Upper lobe of left lung (tissue), 6 donors: ENCODE data around the gene CREBZF. TPM values are rescaled to one million over a fixed set of nuclear protein-coding genes. Genes with fewer than 3 reads are reported as not detected.
A peak's percentile ranks its signal among the peaks of the same experiment; 100 is the strongest.
"Not testable (repeated sequence)": the region's sequence is repeated elsewhere in the genome, so short reads cannot be mapped to it uniquely, and the experiment has no call there.

ENCODE experiments used
- ATAC-seq, 2 donors: fragments of 200-7000 bp; cut with Tn5 transposase; one replicate each; pipeline ENCODE4 v1.9.1; 2022; ENCODE audit warnings: mild to moderate bottlenecking in 2 of 2, moderate library complexity in 2 of 2; ENCODE audit not compliant: low FRiP score in 2 of 2
- DNase-seq, 2 donors: peaks; one replicate each; pipeline ENCODE4 v3.0.0-alpha.2; 2019 to 2020
- H3K27ac ChIP-seq, 4 donors: fragments of 200-600 bp; sonication (generic); one replicate each; pipeline ENCODE4 v1.5.1; 2016 to 2019
- H3K27me3 ChIP-seq, 4 donors: fragments of 200-600 bp; sonication (generic); one replicate each; pipeline ENCODE4 v1.5.1; 2017 to 2019
- H3K36me3 ChIP-seq, 4 donors: fragments of 200-600 bp; sonication (generic); one replicate each; pipeline ENCODE4 v1.5.1; 2016 to 2019
- H3K4me1 ChIP-seq, 4 donors: fragments of 200-600 bp; sonication (generic); one replicate each; pipeline ENCODE4 v1.5.1; 2018 to 2019
- H3K4me3 ChIP-seq, 4 donors: fragments of 200-600 bp; sonication (generic); one replicate each; pipeline ENCODE4 v1.5.1; 2017 to 2019; ENCODE audit warnings: mild to moderate bottlenecking in 2 of 4, moderate library complexity in 1 of 4
- H3K9me3 ChIP-seq, 4 donors: fragments of 200-600 bp; sonication (generic); one replicate each; pipeline ENCODE4 v1.5.1; 2018 to 2019
- EP300 ChIP-seq, 4 donors: sonication (generic); formaldehyde crosslinking; IDR thresholded peaks; one replicate each; pipeline ENCODE4 v1.5.1; 2017; ENCODE audit warnings: antibody characterized with exemption in 4 of 4, control low read depth in 2 of 4
- POLR2A ChIP-seq, 4 donors: fragments of 450-650 bp; IDR thresholded peaks; one replicate each; pipeline ENCODE4 v1.5.1; 2016 to 2017; ENCODE audit warnings: antibody characterized with exemption in 4 of 4, mild to moderate bottlenecking in 2 of 4
- POLR2AphosphoS5 ChIP-seq, 2 donors: sonication (generic); formaldehyde crosslinking; IDR thresholded peaks; one replicate each; pipeline ENCODE4 v1.5.1; 2017; ENCODE audit warnings: antibody characterized with exemption in 2 of 2
- WGBS, 2 donors: methylation state at CpG; one replicate each; pipeline ENCODE4 v1.1.5; 2017 to 2018; 5-methylcytosine and 5-hydroxymethylcytosine counted together
- total RNA-seq, 6 donors: library from RNA; depleted of rRNA in 4 of 6; stranded (reverse); fragments of >200 nt in 4 of 6; gene quantifications; one replicate each; pipeline versions ENCODE4 v1.1.0 to v1.2.1, GENCODE V29; 2016 to 2021
- TF ChIP-seq, protein P1 (sequence below), 6 experiments: fragments of 450-650 bp in 4 of 6; fragments of 200-600 bp in 2 of 6; sonication (generic) in 2 of 6; IDR thresholded peaks; one replicate each; pipeline ENCODE4 v1.5.1; 2016 to 2019; ENCODE audit warnings: antibody characterized with exemption in 6 of 6
- donor health status: DM: no; HTN: no; CAD: no; lungs with moderate emphysema.
- donor health status: DM: no; HTN: yes; CAD: no; lungs with severe emphysema.

CREBZF gene
- total RNA-seq, 6 donors from 2014 or later, result 30.8 to 267 (median 66.6) TPM

DNA sequence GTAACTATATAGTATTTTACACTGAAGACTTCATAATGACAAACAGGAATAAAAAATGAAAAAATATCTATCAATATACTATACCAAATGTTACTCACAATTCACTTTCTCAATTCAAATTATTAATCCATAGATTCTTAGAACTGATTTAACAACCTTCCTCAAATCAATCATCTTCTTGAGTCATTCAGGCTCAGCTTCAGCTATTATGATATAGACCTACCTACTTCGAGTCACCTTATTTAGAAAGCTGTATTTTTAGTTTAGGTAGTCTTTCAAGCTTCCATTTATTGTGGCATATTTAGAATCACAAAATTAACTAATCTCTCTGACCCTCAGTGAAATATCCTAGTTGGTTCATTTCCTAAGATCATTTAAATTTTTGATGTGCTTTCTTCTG is 8.2 kb downstream of the CREBZF start:
- WGBS, 2 donors, result 85 to 91% methylated on average over 1 of the region's 1 CpG
- Histone ChIP-seq H3K36me3 (peaks cover 0 to 81% (median 9%) of the 10 kb centered on the region in 4 donors), H3K4me1 (peaks cover 24 to 36% (median 32%) of the 10 kb centered on the region in 4 donors), H3K9me3 (no peaks in the 10 kb centered on the region), H3K4me3 (no peak overlapping the region), H3K27me3 (no peaks in the 10 kb centered on the region), H3K27ac (no peak overlapping the region)
- DNase-seq, result no peak
- ATAC-seq, result no peak
- TF ChIP-seq EP300 (IDR thresholded peaks at IDR 0.05) (no peak), POLR2AphosphoS5 (IDR thresholded peaks at IDR 0.05) (no peak), POLR2A (IDR thresholded peaks at IDR 0.05) (no peak)
- TF ChIP-seq, protein P1, sequence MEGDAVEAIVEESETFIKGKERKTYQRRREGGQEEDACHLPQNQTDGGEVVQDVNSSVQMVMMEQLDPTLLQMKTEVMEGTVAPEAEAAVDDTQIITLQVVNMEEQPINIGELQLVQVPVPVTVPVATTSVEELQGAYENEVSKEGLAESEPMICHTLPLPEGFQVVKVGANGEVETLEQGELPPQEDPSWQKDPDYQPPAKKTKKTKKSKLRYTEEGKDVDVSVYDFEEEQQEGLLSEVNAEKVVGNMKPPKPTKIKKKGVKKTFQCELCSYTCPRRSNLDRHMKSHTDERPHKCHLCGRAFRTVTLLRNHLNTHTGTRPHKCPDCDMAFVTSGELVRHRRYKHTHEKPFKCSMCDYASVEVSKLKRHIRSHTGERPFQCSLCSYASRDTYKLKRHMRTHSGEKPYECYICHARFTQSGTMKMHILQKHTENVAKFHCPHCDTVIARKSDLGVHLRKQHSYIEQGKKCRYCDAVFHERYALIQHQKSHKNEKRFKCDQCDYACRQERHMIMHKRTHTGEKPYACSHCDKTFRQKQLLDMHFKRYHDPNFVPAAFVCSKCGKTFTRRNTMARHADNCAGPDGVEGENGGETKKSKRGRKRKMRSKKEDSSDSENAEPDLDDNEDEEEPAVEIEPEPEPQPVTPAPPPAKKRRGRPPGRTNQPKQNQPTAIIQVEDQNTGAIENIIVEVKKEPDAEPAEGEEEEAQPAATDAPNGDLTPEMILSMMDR (IDR thresholded peaks at IDR 0.05), result no peak

DNA sequence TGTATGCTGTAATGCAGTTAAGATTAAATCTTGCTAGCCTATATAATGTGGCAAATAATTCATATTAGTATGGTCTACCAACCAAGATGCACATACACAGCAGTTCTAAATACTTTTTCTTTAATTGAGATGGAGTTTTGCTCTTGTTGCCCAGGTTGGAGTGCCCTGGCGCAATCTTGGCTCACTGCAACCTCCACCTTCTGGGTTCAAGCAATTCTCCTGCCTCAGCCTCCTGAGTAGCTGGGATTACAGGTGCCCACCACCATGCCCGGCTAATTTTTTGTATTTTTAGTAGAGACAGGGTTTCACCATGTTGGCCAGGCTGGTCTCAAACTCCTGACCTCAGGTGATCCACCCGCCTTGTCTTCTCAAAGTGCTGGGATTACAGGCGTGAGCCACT is 10.6 kb downstream of the CREBZF start:
- Histone ChIP-seq H3K4me1 (peaks cover 9 to 20% (median 12%) of the 10 kb centered on the region in 4 donors), H3K36me3 (peaks cover 0 to 58% (median 6%) of the 10 kb centered on the region in 4 donors)
- H3K4me3 ChIP-seq, H3K27me3 ChIP-seq, ATAC-seq, DNase-seq, H3K9me3 ChIP-seq, H3K27ac ChIP-seq: not testable (repeated sequence)
- WGBS, 2 donors, result 95 to 97% methylated on average over 4 of the region's 4 CpGs

DNA sequence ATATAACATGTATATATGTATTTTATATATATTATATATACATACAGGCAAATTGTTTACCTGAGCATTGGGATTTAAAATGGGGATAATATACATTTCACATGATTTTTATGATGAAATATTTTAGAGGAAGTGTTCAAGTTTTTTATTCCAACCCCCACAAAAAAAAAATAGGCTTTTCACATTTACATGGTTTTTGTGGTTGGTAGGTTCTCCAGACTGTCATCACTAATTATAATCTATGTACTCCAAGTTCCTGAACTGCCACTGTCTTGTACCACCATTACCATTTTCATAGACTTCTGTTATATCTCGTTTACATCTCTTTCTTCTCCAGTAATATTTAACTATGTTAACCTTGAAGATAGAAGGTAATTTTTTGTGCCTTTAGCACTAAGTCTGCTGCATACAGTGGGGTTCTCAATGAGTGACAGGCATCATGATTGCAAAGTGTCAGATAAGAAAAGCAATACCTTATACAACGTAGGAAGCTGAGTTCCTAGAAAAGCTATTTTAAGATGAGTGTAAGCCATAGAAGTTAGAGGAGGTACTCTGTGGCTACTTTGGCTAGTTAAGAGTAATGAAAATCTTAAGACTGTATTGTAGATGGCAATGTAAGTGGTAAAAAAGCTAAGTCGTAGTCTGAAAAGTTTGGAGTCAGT is 12.0 kb downstream of the CREBZF start:
- H3K36me3 ChIP-seq, result peaks cover 0 to 44% (median 6%) of the 10 kb centered on the region in 4 donors

DNA sequence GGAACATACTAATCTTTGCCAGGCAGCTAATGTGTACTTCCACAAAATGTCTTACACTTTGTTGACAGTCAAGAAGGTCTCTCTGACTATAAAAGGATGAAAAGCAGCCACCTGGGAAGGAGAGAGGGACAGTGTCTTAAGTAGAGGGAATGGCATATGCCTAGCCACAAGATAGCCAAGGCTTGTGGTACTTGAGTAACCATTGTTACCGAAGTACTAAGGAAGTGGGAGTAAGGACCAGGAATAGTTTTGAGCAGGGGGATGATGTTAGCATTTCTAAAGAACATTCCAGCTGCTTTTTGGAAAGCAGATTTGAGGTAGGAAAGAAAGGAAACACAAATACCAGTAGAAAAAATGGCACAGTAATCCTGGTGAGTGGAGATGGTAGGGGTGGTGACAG is 13.8 kb downstream of the CREBZF start:
- H3K4me1 ChIP-seq, result peaks cover 9 to 24% (median 16%) of the 10 kb centered on the region in 4 donors
- ATAC-seq, result no peak
- WGBS, 2 donors, result 80 to 100% methylated on average over 1 of the region's 1 CpG
- DNase-seq, result no peak
- no peaks in the 10 kb centered on the region for H3K27me3 ChIP-seq
- H3K4me3 ChIP-seq, result no peak overlapping the region
- H3K27ac ChIP-seq, result no peak overlapping the region
- no peak for TF ChIP-seq POLR2AphosphoS5 (IDR thresholded peaks at IDR 0.05)
- no peak for TF ChIP-seq EP300 (IDR thresholded peaks at IDR 0.05)
- TF ChIP-seq POLR2A (IDR thresholded peaks at IDR 0.05), result no peak
- TF ChIP-seq, protein P1 (IDR thresholded peaks at IDR 0.05), result no peak
- no peaks in the 10 kb centered on the region for H3K9me3 ChIP-seq
- H3K36me3 ChIP-seq, result peaks cover 0 to 28% (median under 1%) of the 10 kb centered on the region in 4 donors

More for the DNA sequence above, 12.0 kb downstream of the CREBZF start:
- no peak for ATAC-seq
- no peak overlapping the region for H3K27ac ChIP-seq
- H3K9me3 ChIP-seq, result no peaks in the 10 kb centered on the region
- peaks cover 8 to 16% (median 12%) of the 10 kb centered on the region in 4 donors for H3K4me1 ChIP-seq
- TF ChIP-seq, protein P1 (IDR thresholded peaks at IDR 0.05), result no peak
- TF ChIP-seq EP300 (IDR thresholded peaks at IDR 0.05), result no peak
- TF ChIP-seq POLR2AphosphoS5 (IDR thresholded peaks at IDR 0.05), result no peak
- TF ChIP-seq POLR2A (IDR thresholded peaks at IDR 0.05), result no peak
- DNase-seq, result no peak
- 59 to 63% methylated on average over 3 of the region's 3 CpGs for WGBS, 2 donors
- H3K27me3 ChIP-seq, result no peaks in the 10 kb centered on the region
- no peak overlapping the region for H3K4me3 ChIP-seq

DNA sequence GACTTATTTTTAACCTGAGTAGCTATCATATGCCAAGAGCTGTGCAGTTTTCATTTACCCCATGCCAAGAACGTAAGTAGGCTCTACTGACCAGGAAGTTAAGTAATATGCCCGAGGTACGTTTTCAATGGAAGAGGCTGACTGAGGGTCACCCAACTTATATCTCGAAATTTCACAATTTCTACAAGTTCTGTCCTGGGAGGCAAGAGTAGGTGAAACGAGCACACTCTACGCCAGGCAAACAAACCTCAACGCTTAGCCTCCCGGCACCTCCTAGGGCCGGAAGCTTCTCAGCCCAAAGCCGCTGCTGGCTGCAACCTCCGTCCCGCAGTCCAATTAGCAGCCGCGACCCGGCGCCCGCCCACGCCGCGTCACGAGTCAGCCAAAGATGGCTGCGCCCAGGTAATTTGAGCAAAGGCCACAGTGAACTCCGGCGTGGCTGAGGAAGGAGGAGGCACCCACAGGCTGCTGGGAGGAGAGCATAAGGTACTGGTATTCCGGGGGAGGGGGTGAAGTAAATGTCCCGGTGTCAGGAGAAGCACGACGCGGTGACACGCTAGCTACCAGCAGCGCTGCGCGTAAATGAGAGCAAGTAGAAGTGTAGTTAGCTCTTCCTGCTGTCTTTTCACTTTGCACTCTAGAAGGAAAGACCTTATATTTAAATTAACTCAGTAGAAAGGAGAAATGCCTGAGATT is 17.2 kb downstream of the CREBZF start, which contains the start of gene TMEM126A:
TSS of gene TMEM126A (plus strand) at position 364 of the 696 bp plus-strand sequence. CDS start 2,289 bp downstream, outside the sequence.
- H3K9me3 ChIP-seq, result no peaks in the 10 kb centered on the region
- 0 to 1% methylated on average over 29 to 33 of the region's 33 CpGs for WGBS, 2 donors
- DNase-seq (peak; percentile 93 to 98), ATAC-seq (peak; percentile 98 to 100)
- peaks cover 9 to 24% (median 16%) of the 10 kb centered on the region in 4 donors for H3K4me1 ChIP-seq
- H3K36me3 ChIP-seq, result peaks cover 0 to under 1% (median 0%) of the 10 kb centered on the region in 4 donors
- peak within 1 kb of the TSS; percentile 48 to 67 (median 55) for H3K4me3 ChIP-seq
- TF ChIP-seq, protein P1 (IDR thresholded peaks at IDR 0.05), result peak in 1 of 6 experiments; percentile 7
- TF ChIP-seq POLR2A (IDR thresholded peaks at IDR 0.05), result peak in 2 of 4 donors; percentile 52 to 80
- peak; percentile 69 to 85 for TF ChIP-seq POLR2AphosphoS5 (IDR thresholded peaks at IDR 0.05)
- peak in 1 of 4 donors; percentile 22 for TF ChIP-seq EP300 (IDR thresholded peaks at IDR 0.05)
- peak within 1 kb of the TSS; percentile 78 to 81 (median 80) for H3K27ac ChIP-seq
- no peaks in the 10 kb centered on the region for H3K27me3 ChIP-seq
